GM12878 (cell line): ENCODE data around the gene SERINC5.

Source experiments
- ATF2 ChIP-seq: IDR thresholded peaks from 2 replicates; pipeline ENCODE4 v1.6.1; 2012; ENCODE audit warnings: low read length, inconsistent platforms
- CBX5 ChIP-seq: sonication (generic); IDR thresholded peaks from 2 replicates; pipeline ENCODE4 v1.6.1; 2016; ENCODE audit warnings: low read depth, moderate library complexity, mild to moderate bottlenecking, inconsistent platforms
- CTCF ChIP-seq, 3 experiments: IDR thresholded peaks in 2 of 3; conservative IDR thresholded peaks in 1 of 3; 2 replicates each; pipeline ENCODE4 v1.5.1; 2011; ENCODE audit warnings: low read depth in 3 of 3, low read length in 3 of 3, mild to moderate bottlenecking in 3 of 3, control low read depth in 2 of 3, moderate library complexity in 2 of 3, inconsistent platforms in 1 of 3, mixed read lengths in 1 of 3; ENCODE audit not compliant: control insufficient read depth in 2 of 3, insufficient read depth in 1 of 3; ENCODE audit errors: extremely low read depth in 1 of 3
- MAX ChIP-seq: IDR thresholded peaks from 2 replicates; pipeline ENCODE4 v1.6.1; 2012; ENCODE audit warnings: low read depth, low read length, improper control_type of control experiment
- PAX8 ChIP-seq: fragments of 450-650 bp; IDR thresholded peaks from 2 replicates; pipeline ENCODE4 v1.6.1; 2017; ENCODE audit warnings: mild to moderate bottlenecking, moderate library complexity
- PKNOX1 ChIP-seq: fragments of 450-650 bp; IDR thresholded peaks from 2 replicates; pipeline ENCODE4 v1.6.1; 2016; ENCODE audit warnings: mild to moderate bottlenecking
- TAF1 ChIP-seq: IDR thresholded peaks from 2 replicates; pipeline ENCODE4 v1.6.1; 2011; ENCODE audit warnings: mild to moderate bottlenecking, low read depth, low read length, borderline replicate concordance
- TF ChIP-seq, protein P1 (sequence below): IDR thresholded peaks from 2 replicates; pipeline ENCODE4 v1.6.1; 2011; ENCODE audit warnings: borderline replicate concordance, low read depth, mild to moderate bottlenecking, moderate library complexity, mixed read lengths, low read length; ENCODE audit not compliant: insufficient read depth; ENCODE audit errors: extremely low read length

DNA sequence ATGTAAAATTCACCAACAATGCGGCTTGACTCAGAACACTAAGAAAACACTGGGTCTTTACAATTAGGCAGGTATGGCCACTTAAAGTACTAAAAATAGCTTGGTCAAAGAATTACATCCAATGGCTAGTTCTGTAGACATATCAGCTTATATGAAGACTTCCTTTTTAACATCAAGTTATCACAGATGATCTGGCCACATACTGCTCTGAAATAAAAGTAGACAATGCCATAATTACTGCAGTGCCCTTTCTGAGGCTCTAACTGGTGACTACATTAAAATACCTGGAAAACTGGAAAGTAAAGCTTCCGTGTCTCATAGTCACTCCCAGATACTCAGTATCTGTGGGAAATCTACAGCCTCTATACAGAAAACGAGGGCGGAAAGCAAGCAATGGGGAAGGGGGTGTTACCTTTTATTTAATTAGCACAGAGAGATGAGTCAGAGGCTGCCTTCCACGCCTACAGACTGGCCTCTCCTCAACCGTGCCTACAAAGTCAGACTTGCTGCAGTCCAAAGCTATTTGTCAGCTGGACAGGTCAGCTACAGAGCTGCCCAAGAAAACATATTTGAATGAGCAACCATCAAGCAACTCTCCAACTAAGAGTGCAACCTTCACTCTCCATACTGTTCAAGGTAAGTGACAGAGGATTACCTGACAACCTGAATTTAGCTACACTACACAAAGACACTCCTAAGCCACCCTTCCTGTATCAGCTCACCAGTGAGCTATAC, 8.7 kb downstream of the SERINC5 start:
- TF ChIP-seq PAX8 (no peak), ATF2 (no peak), CBX5 (no peak), TAF1 (no peak), MAX (no peak), CTCF (IDR thresholded peaks at IDR 0.05 in 2 of 3, conservative IDR thresholded peaks at IDR 0.05 in 1 of 3; ENCODE audit: control insufficient read depth in 2 of 3, extremely low read depth in 1 of 3, insufficient read depth in 1 of 3, low read depth in 3 of 3, low read length in 3 of 3) (no peak), PKNOX1 (0 out of 2 replicates have a peak, but pooled peaks have one; percentile 30)
- TF ChIP-seq, protein P1, sequence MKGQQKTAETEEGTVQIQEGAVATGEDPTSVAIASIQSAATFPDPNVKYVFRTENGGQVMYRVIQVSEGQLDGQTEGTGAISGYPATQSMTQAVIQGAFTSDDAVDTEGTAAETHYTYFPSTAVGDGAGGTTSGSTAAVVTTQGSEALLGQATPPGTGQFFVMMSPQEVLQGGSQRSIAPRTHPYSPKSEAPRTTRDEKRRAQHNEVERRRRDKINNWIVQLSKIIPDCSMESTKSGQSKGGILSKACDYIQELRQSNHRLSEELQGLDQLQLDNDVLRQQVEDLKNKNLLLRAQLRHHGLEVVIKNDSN: no peak
